ENCODE measurements around the gene GRIN3B. TPM values are rescaled to one million over a fixed set of nuclear protein-coding genes. Genes with fewer than 3 reads are reported as not detected.
A peak's percentile ranks its signal among the peaks of the same experiment; 100 is the strongest.

The GRIN3B gene
- total and polyA plus RNA-seq, 7 donors = 0.04 to 0.14 TPM; not detected in 5

GRCh38 chr19:989381-990081 lies 10.7 kb upstream of the GRIN3B start:
- Histone ChIP-seq H3K4me1 (peaks cover 0 to 11% (median 9%) of the 10 kb centered on the region in 4 donors), H3K4me3 (no peak overlapping the region), H3K36me3 (peaks cover 0 to 66% (median 24%) of the 10 kb centered on the region in 4 donors), H3K27ac (no peak overlapping the region), H3K9me3 (no peaks in the 10 kb centered on the region), H3K27me3 (peaks cover 0 to 2% (median 0%) of the 10 kb centered on the region in 3 donors)
- DNase-seq = no peak
- intact Hi-C loops (cut with DNase I) = no loop called here
- 91 to 92% methylated on average over 25 of the region's 25 CpGs for WGBS, 2 donors
- TF ChIP-seq POLR2A (IDR thresholded peaks at IDR 0.05) (no peak), POLR2AphosphoS5 (IDR thresholded peaks at IDR 0.05) (no peak), EP300 (IDR thresholded peaks at IDR 0.05) (no peak), CTCF (IDR thresholded peaks at IDR 0.05) (no peak)

GRCh38 chr19:990119-990571 lies 10.1 kb upstream of the GRIN3B start:
- peaks cover 0 to 5% (median 3%) of the 10 kb centered on the region in 4 donors for H3K4me1 ChIP-seq
- H3K9me3 ChIP-seq = no peaks in the 10 kb centered on the region
- no peak overlapping the region for H3K27ac ChIP-seq
- DNase-seq = no peak
- TF ChIP-seq POLR2A (IDR thresholded peaks at IDR 0.05) (no peak), POLR2AphosphoS5 (IDR thresholded peaks at IDR 0.05) (no peak), EP300 (IDR thresholded peaks at IDR 0.05) (no peak), CTCF (IDR thresholded peaks at IDR 0.05) (no peak)
- 89 to 90% methylated on average over 27 of the region's 27 CpGs for WGBS, 2 donors
- H3K27me3 ChIP-seq = peaks cover 0 to 8% (median 0%) of the 10 kb centered on the region in 3 donors
- H3K36me3 ChIP-seq = peaks cover 0 to 68% (median 24%) of the 10 kb centered on the region in 4 donors
- intact Hi-C loops (cut with DNase I) = no loop called here
- no peak overlapping the region for H3K4me3 ChIP-seq

GRCh38 chr19:990746-991145 lies 9.5 kb upstream of the GRIN3B start:
- Histone ChIP-seq H3K4me1 (peaks cover 0 to 2% (median under 1%) of the 10 kb centered on the region in 4 donors), H3K36me3 (peaks cover 0 to 68% (median 24%) of the 10 kb centered on the region in 4 donors), H3K27me3 (peaks cover 0 to 14% (median 3%) of the 10 kb centered on the region in 3 donors), H3K4me3 (no peak overlapping the region), H3K27ac (peak overlapping the region in 1 of 4 donors; percentile 27), H3K9me3 (no peaks in the 10 kb centered on the region)
- DNase-seq = no peak
- WGBS, 2 donors = 93 to 94% methylated on average over 23 of the region's 23 CpGs
- intact Hi-C loops (cut with DNase I) = no loop called here
- no peak for TF ChIP-seq POLR2AphosphoS5 (IDR thresholded peaks at IDR 0.05)
- no peak for TF ChIP-seq CTCF (IDR thresholded peaks at IDR 0.05)
- no peak for TF ChIP-seq EP300 (IDR thresholded peaks at IDR 0.05)
- no peak for TF ChIP-seq POLR2A (IDR thresholded peaks at IDR 0.05)

- H3K4me3 ChIP-seq = no peak overlapping the region
- H3K36me3 ChIP-seq = peaks cover 0 to 62% (median 22%) of the 10 kb centered on the region in 4 donors
- no peaks in the 10 kb centered on the region for H3K9me3 ChIP-seq
- WGBS, 2 donors = 74 to 88% methylated on average over 45 to 47 of the region's 47 CpGs
- peaks cover 5 to 20% (median 9%) of the 10 kb centered on the region in 3 donors for H3K27me3 ChIP-seq
- no peak for DNase-seq
- peaks cover 0 to 8% (median 6%) of the 10 kb centered on the region in 4 donors for H3K4me1 ChIP-seq
- intact Hi-C loops (cut with DNase I) = no loop called here
- TF ChIP-seq CTCF (IDR thresholded peaks at IDR 0.05) = no peak
- no peak for TF ChIP-seq POLR2A (IDR thresholded peaks at IDR 0.05)
- no peak for TF ChIP-seq POLR2AphosphoS5 (IDR thresholded peaks at IDR 0.05)
- no peak for TF ChIP-seq EP300 (IDR thresholded peaks at IDR 0.05)
- H3K27ac ChIP-seq = no peak overlapping the region
These were observed 8.9 kb upstream of the GRIN3B start for GRCh38 chr19:991174-991931.

Measured in sigmoid colon (tissue), 7 donors.